HCT116 (cell line): Measurements from ENCODE around the gene PRPF18. TPM values are rescaled to one million over a fixed set of nuclear protein-coding genes. Genes with fewer than 3 reads are reported as not detected.

Experiments
- ATAC-seq: fragments of 200-7000 bp; cut with Tn5 transposase; 2 replicates; pipeline ENCODE4 v1.9.1; 2020; ENCODE audit warnings: mild to moderate bottlenecking, moderate library complexity
- BruUV-seq: library from RNA; stranded (reverse); fragments of 400-500 nt; replicated peaks from 2 replicates; lab custom pipeline; 2021; lab: Mats Ljungman, UMichigan
- CTCF ChIA-PET: fragments of 300-600 bp; sonication (Branson Sonifier 250); formaldehyde crosslinking; loops from one replicate; lab custom pipeline; 2021; ENCODE audit warnings: antibody characterized with exemption; lab: Charles Lee
- POLR2A ChIA-PET: fragments of 300-600, 350-600 bp; sonication (Branson Sonifier 250); formaldehyde crosslinking; loops from one replicate; lab custom pipeline; 2021; ENCODE audit warnings: antibody characterized with exemption; lab: Charles Lee
- RAD21 ChIA-PET, 2 experiments: fragments of 300-600 bp; sonication (Branson Sonifier 250); formaldehyde crosslinking; loops; one replicate each; lab custom pipeline; 2023; ENCODE audit warnings: low total read pairs in 2 of 2; ENCODE audit not compliant: uncharacterized antibody in 2 of 2, unreplicated experiment in 2 of 2, low non-redundant PET in 1 of 2; lab: Charles Lee
- DNase-seq: peaks from one replicate; pipeline ENCODE4 v3.0.0-alpha.2; 2010; ENCODE audit warnings: low read depth, low spot score
- H2AFZ ChIP-seq: fragments of 200-600 bp; shearing (Covaris generic), sonication (generic); 2 replicates; pipeline ENCODE4 v1.6.1; 2017; ENCODE audit warnings: low read depth, mixed run types, mixed read lengths, antibody characterized with exemption, low read length; ENCODE audit not compliant: poor library complexity, severe bottlenecking
- H3K27ac ChIP-seq: 2 replicates; pipeline ENCODE4 v1.5.1; 2012; ENCODE audit warnings: low read depth, low read length
- H3K27me3 ChIP-seq: fragments of 200-600 bp; sonication (generic); 2 replicates; pipeline ENCODE4 v1.6.1; 2016; ENCODE audit warnings: mixed run types, low read length, mixed read lengths; ENCODE audit not compliant: insufficient read depth
- H3K36me3 ChIP-seq, 2 experiments: fragments of 200-500 bp in 1 of 2; fragments of 200-600 bp in 1 of 2; sonication (Bioruptor generic) in 1 of 2; sonication (generic) in 1 of 2; 2 replicates each; pipeline versions ENCODE4 v1.5.1 to v1.6.1; 2014 to 2016; ENCODE audit warnings: low read length in 2 of 2, inconsistent platforms in 1 of 2, mixed read lengths in 1 of 2, mixed run types in 1 of 2; ENCODE audit not compliant: insufficient read depth in 2 of 2, control insufficient read depth in 1 of 2
- H3K4me1 ChIP-seq, 2 experiments: fragments of 200-600 bp in 1 of 2; sonication (generic) in 1 of 2; 2 replicates each; pipeline versions ENCODE4 v1.5.1 to v1.6.1; 2012 to 2017; ENCODE audit warnings: low read length in 2 of 2, inconsistent platforms in 1 of 2, mild to moderate bottlenecking in 1 of 2, mixed read lengths in 1 of 2, mixed run types in 1 of 2, moderate library complexity in 1 of 2; ENCODE audit not compliant: insufficient read depth in 2 of 2, control insufficient read depth in 1 of 2
- H3K4me2 ChIP-seq: fragments of 200-600 bp; sonication (generic); 2 replicates; pipeline ENCODE4 v1.6.1; 2017; ENCODE audit warnings: mixed run types, low read length, mixed read lengths
- H3K4me3 ChIP-seq, 2 experiments: fragments of 200-600 bp in 1 of 2; sonication (generic) in 1 of 2; replicated peaks in 1 of 2; 2 replicates each; pipeline ENCODE4 v1.5.1; 2011 to 2016; ENCODE audit warnings: low read length in 2 of 2, control low read depth in 1 of 2, low read depth in 1 of 2, mild to moderate bottlenecking in 1 of 2, mixed read lengths in 1 of 2, mixed run types in 1 of 2
- H3K79me2 ChIP-seq: fragments of 200-600 bp; sonication (generic); 2 replicates; pipeline ENCODE4 v1.6.1; 2017; ENCODE audit warnings: mild to moderate bottlenecking, mixed run types, low read length, moderate library complexity, mixed read lengths; ENCODE audit not compliant: insufficient read depth
- H3K9ac ChIP-seq: fragments of 200-600 bp; sonication (generic); 2 replicates; pipeline ENCODE4 v1.6.1; 2016; ENCODE audit warnings: low read length, mixed read lengths
- H3K9me2 ChIP-seq: fragments of 200-600 bp; sonication (generic), shearing (Covaris generic); 2 replicates; pipeline ENCODE4 v1.6.1; 2017; ENCODE audit warnings: mixed run types, mild to moderate bottlenecking, moderate library complexity; ENCODE audit not compliant: insufficient read depth
- H3K9me3 ChIP-seq, 2 experiments: fragments of 200-500 bp in 1 of 2; fragments of 200-600 bp in 1 of 2; sonication (Bioruptor generic) in 1 of 2; sonication (generic) in 1 of 2; 2 replicates each; pipeline ENCODE4 v1.6.1; 2014 to 2017; ENCODE audit warnings: low read length in 2 of 2, mixed read lengths in 2 of 2, inconsistent platforms in 1 of 2, low read depth in 1 of 2, mild to moderate bottlenecking in 1 of 2, mixed run types in 1 of 2, moderate library complexity in 1 of 2; ENCODE audit not compliant: control insufficient read depth in 1 of 2, insufficient read depth in 1 of 2
- H4K20me1 ChIP-seq: fragments of 200-600 bp; sonication (generic), shearing (Covaris generic); 2 replicates; pipeline ENCODE4 v1.6.1; 2017; ENCODE audit warnings: mixed run types, mild to moderate bottlenecking, moderate library complexity; ENCODE audit not compliant: insufficient read depth
- ATF3 ChIP-seq: IDR thresholded peaks from 2 replicates; pipeline ENCODE4 v1.6.1; 2012
- CBX3 ChIP-seq: IDR thresholded peaks from 2 replicates; pipeline ENCODE4 v1.6.1; 2012; ENCODE audit warnings: low read depth
- CEBPB ChIP-seq: IDR thresholded peaks from 2 replicates; pipeline ENCODE4 v1.6.1; 2012; ENCODE audit warnings: low read depth
- EGR1 ChIP-seq: IDR thresholded peaks from 2 replicates; pipeline ENCODE4 v1.6.1; 2012; ENCODE audit warnings: low read depth
- EZH2phosphoT487 ChIP-seq: fragments of 200-600 bp; IDR thresholded peaks from 2 replicates; pipeline ENCODE4 v1.6.1; 2018; ENCODE audit warnings: antibody characterized with exemption, borderline replicate concordance
- FOSL1 ChIP-seq: IDR thresholded peaks from 2 replicates; pipeline ENCODE4 v1.6.1; 2012; ENCODE audit warnings: low read depth
- JUND ChIP-seq: IDR thresholded peaks from 2 replicates; pipeline ENCODE4 v1.6.1; 2012
- RAD21 ChIP-seq: IDR thresholded peaks from 2 replicates; pipeline ENCODE4 v1.6.1; 2012; ENCODE audit warnings: low read depth, mild to moderate bottlenecking
- SP1 ChIP-seq: IDR thresholded peaks from 2 replicates; pipeline ENCODE4 v1.6.1; 2012; ENCODE audit warnings: low read depth
- SRF ChIP-seq: IDR thresholded peaks from 2 replicates; pipeline ENCODE4 v1.6.1; 2012; ENCODE audit warnings: low read depth
- ZBTB33 ChIP-seq: IDR thresholded peaks from 2 replicates; pipeline ENCODE4 v1.6.1; 2011; ENCODE audit warnings: mild to moderate bottlenecking, low read length, moderate library complexity; ENCODE audit not compliant: insufficient replicate concordance; ENCODE audit errors: extremely low read depth
- ZFX ChIP-seq: fragments of 450-650 bp; IDR thresholded peaks from 2 replicates; pipeline ENCODE4 v1.6.1; 2017
- ZNF274 ChIP-seq: fragments of 200-500 bp; sonication (Bioruptor generic); IDR thresholded peaks from 2 replicates; pipeline ENCODE4 v1.6.1; 2014; ENCODE audit warnings: mild to moderate bottlenecking, low read depth, low read length, inconsistent platforms
- intact Hi-C: fragments of 100-400 bp; cut with micrococcal nuclease; formaldehyde crosslinking; loops from 2 replicates; pipeline ENCODE4 v1.10.0; 2022
- total RNA-seq: library from RNA; stranded (reverse); gene quantifications from one replicate; pipeline ENCODE4 v1.2.1, GENCODE V29; 2021; ENCODE audit not compliant: unreplicated experiment
- TF ChIP-seq, protein P1 (sequence below), 3 experiments: fragments of 200-600 bp in 1 of 3; sonication (generic) in 1 of 3; IDR thresholded peaks in 2 of 3; conservative IDR thresholded peaks in 1 of 3; 2 replicates each; pipeline ENCODE4 v1.5.1; 2012 to 2017; ENCODE audit warnings: low read depth in 2 of 3, low read length in 2 of 3, antibody characterized with exemption in 1 of 3, borderline replicate concordance in 1 of 3, control low read depth in 1 of 3, mild to moderate bottlenecking in 1 of 3, mixed read lengths in 1 of 3, mixed run types in 1 of 3, moderate library complexity in 1 of 3; ENCODE audit not compliant: insufficient read depth in 1 of 3

PRPF18 gene
- total RNA-seq, 1 experiment from 2014 or later: 16.2 TPM

DNA sequence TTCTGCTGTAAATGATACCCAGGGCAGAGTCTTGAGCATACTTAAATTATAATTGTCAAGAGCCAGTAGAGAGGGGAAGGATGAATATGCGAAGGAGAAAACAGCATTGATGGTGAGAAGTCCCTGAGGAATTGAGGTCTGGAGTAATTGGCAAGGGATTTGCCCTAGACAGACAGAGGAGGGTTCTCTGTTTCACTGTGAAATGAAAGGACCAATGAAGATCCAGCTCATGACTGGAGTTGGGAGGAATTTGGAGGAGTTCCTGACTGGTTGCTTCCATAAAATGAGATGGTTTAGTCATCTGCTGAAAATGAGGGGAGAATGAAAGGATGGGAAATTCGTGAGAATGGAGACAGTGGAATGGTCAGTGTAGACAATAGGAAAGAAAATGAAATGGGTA, 6.8 kb downstream of the PRPF18 start:
- Histone ChIP-seq H3K27me3 (no peaks in the 10 kb centered on the region), H3K27ac (no peak overlapping the region), H3K36me3 (peaks cover 2 to 4% of the 10 kb centered on the region in 2 experiments; a peak in 2 of 4 replicates), H3K9ac (no peak overlapping the region), H2AFZ (no peak overlapping the region), H3K4me2 (no peak overlapping the region), H3K4me1 (no peaks in the 10 kb centered on the region), H3K79me2 (peaks cover 22% of the 10 kb centered on the region), H3K4me3 (no peak overlapping the region), H3K9me2 (no peaks in the 10 kb centered on the region), H4K20me1 (no peaks in the 10 kb centered on the region), H3K9me3 (no peaks in the 10 kb centered on the region)
- DNase-seq (no peak), ATAC-seq (no peak)
- intact Hi-C loops: no loop called here
- no TSS peak for BruUV-seq
- ChIA-PET RAD21 (no interaction called here), POLR2A (no interaction called here), CTCF (no interaction called here)
- TF ChIP-seq ZFX (no peak), EZH2phosphoT487 (no peak), JUND (no peak), FOSL1 (no peak), ATF3 (no peak), SP1 (no peak), SRF (no peak), ZBTB33 (no peak), CBX3 (no peak), EGR1 (no peak), CEBPB (no peak), ZNF274 (no peak), RAD21 (no peak)
- TF ChIP-seq, protein P1, sequence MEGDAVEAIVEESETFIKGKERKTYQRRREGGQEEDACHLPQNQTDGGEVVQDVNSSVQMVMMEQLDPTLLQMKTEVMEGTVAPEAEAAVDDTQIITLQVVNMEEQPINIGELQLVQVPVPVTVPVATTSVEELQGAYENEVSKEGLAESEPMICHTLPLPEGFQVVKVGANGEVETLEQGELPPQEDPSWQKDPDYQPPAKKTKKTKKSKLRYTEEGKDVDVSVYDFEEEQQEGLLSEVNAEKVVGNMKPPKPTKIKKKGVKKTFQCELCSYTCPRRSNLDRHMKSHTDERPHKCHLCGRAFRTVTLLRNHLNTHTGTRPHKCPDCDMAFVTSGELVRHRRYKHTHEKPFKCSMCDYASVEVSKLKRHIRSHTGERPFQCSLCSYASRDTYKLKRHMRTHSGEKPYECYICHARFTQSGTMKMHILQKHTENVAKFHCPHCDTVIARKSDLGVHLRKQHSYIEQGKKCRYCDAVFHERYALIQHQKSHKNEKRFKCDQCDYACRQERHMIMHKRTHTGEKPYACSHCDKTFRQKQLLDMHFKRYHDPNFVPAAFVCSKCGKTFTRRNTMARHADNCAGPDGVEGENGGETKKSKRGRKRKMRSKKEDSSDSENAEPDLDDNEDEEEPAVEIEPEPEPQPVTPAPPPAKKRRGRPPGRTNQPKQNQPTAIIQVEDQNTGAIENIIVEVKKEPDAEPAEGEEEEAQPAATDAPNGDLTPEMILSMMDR (IDR thresholded peaks at IDR 0.05 in 2 of 3, conservative IDR thresholded peaks at IDR 0.05 in 1 of 3; ENCODE audit: borderline replicate concordance in 1 of 3, insufficient read depth in 1 of 3, low read depth in 2 of 3, low read length in 2 of 3): no peak
